Measurements from ENCODE around the gene FKBP5. TPM values are rescaled to one million over a fixed set of nuclear protein-coding genes. Genes with fewer than 3 reads are reported as not detected.

Gene FKBP5
- 109 and 115 TPM in 2 replicates for total RNA-seq

DNA sequence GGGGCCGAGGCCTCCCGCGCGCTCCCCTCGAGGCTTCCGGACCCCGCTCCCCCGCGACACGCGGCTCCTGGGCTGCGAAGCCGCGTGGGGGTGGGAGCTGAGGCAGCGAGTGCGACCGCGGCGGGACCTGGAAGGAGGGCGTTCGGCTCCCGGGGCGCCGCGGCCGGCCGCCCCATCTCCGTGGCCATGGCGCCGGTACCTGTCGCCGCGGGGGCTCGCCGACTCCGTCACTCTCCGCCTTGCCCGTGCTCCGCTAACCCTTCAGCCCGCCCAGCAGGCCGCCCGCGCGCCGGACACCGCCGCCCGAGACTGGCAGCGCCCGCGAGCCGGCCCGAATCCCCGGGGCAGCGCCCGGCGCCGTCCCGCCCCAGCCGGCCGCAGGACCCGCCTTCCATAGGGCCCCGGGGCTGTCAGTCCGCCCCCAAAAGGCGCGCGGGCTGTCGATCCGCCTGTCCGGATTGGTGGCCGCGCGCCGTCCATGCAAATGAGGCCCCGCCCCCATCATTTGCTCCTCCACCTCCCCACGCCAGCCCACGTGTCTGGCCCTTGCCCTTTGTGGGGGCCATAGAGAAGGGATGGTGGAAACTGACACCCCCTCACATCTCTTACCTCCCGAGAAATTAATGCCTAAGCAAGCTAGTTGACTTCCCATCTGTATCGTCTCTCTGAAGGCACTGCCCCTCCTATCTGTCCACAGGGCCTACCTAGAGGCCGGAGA, at the start of gene FKBP5:
Gene FKBP5, minus strand, starts transcription at position 311 of the 718 bp plus-strand sequence. CDS start 46,091 bp downstream, outside the sequence.

GRCh38 chr6:35736982-35737412, 48.3 kb upstream of the FKBP5 start, which contains the start of gene ARMC12:
Gene ARMC12, plus strand, starts transcription at chr6:35737032. Its CDS starts 77 bp downstream, at chr6:35737109.

Other genes with a start within 250 kb of the FKBP5 start
- 13.7 and 15.1 TPM in 2 replicates for gene FANCE, start 236.6 kb downstream of the FKBP5 start, total RNA-seq
- 1,648 and 1,887 TPM in 2 replicates for gene RPL10A, start 220.5 kb downstream of the FKBP5 start, total RNA-seq
- 27.9 and 31.8 TPM in 2 replicates for gene TEAD3, start 191.8 kb downstream of the FKBP5 start, total RNA-seq
- not detected in 2 replicates for gene TULP1, start 176.0 kb downstream of the FKBP5 start, total RNA-seq
- under 0.01 TPM in 1 of 2 replicates, not detected in the other for gene ARMC12, start 48.1 kb upstream of the FKBP5 start, total RNA-seq
- not detected in 2 replicates for gene CLPSL2, start 87.7 kb upstream of the FKBP5 start, total RNA-seq
- not detected in 2 replicates for gene CLPSL1, start 92.1 kb upstream of the FKBP5 start, total RNA-seq
- gene CLPS, start 108.4 kb upstream of the FKBP5 start, total RNA-seq: not detected in 2 replicates
- not detected in 2 replicates for gene LHFPL5, start 116.4 kb upstream of the FKBP5 start, total RNA-seq
- gene SRPK1, start 232.2 kb upstream of the FKBP5 start, total RNA-seq: 70.2 and 82.2 TPM in 2 replicates

Data from bronchus fibroblast of lung (primary cell).